PC-3 (cell line): ENCODE data around the gene RAX.

Experiments
- EZH2 ChIP-seq: fragments of 300-600 bp; sonication (generic); IDR thresholded peaks from one replicate; pipeline ENCODE4 v1.6.1; 2017; ENCODE audit warnings: antibody characterized with exemption, mild to moderate bottlenecking, low read length; ENCODE audit not compliant: unreplicated experiment
- EZH2phosphoT487 ChIP-seq: fragments of 300-600 bp; sonication (generic); IDR thresholded peaks from 2 replicates; pipeline ENCODE4 v1.6.1; 2018; ENCODE audit warnings: mild to moderate bottlenecking, antibody characterized with exemption, low read length, borderline replicate concordance
- TF ChIP-seq, protein P1 (sequence below): fragments of 300-600 bp; sonication (generic); conservative IDR thresholded peaks from 2 replicates; pipeline ENCODE4 v1.5.1; 2017; ENCODE audit warnings: antibody characterized with exemption, low read depth, mild to moderate bottlenecking, low read length

DNA sequence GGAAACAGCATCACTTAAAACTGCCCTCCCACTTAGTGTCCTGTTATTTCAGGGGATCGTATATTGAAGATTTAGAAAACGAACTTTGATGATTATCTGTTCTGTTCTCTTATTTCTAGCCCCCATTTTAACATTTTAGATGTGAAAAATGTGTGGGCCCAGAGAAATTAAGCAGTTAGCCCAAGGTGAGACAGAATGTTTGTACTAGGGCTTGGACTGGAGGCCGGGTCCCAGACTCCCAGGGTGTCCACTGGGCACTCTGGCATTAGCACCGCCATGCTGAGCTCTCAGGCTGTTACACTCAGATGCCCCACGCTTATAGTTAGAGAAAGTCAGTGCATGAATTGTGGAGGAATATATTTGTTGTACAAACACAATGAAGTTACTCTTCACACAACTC, 5.5 kb upstream of the RAX start:
- TF ChIP-seq EZH2phosphoT487: no peak
- TF ChIP-seq, protein P1, sequence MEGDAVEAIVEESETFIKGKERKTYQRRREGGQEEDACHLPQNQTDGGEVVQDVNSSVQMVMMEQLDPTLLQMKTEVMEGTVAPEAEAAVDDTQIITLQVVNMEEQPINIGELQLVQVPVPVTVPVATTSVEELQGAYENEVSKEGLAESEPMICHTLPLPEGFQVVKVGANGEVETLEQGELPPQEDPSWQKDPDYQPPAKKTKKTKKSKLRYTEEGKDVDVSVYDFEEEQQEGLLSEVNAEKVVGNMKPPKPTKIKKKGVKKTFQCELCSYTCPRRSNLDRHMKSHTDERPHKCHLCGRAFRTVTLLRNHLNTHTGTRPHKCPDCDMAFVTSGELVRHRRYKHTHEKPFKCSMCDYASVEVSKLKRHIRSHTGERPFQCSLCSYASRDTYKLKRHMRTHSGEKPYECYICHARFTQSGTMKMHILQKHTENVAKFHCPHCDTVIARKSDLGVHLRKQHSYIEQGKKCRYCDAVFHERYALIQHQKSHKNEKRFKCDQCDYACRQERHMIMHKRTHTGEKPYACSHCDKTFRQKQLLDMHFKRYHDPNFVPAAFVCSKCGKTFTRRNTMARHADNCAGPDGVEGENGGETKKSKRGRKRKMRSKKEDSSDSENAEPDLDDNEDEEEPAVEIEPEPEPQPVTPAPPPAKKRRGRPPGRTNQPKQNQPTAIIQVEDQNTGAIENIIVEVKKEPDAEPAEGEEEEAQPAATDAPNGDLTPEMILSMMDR: no peak
- TF ChIP-seq EZH2: no peak
